Activated CD8-positive, alpha-beta T cell treated with anti-CD3 and anti-CD28 coated beads for 36 hours (primary cell): ENCODE data around the gene LMNTD1. TPM values are rescaled to one million over a fixed set of nuclear protein-coding genes. Genes with fewer than 3 reads are reported as not detected.

Experiments
- ATAC-seq: fragments of 200-7000 bp; cut with Tn5 transposase; one replicate; pipeline ENCODE4 v1.10.0; 2021; ENCODE audit warnings: mild to moderate bottlenecking, moderate library complexity
- CTCF ChIA-PET: fragments of 350-600 bp; sonication (Branson Sonifier 250); formaldehyde crosslinking; loops from one replicate; lab custom pipeline; 2021; ENCODE audit warnings: antibody characterized with exemption; lab: Charles Lee
- POLR2A ChIA-PET: fragments of 350-600 bp; sonication (Branson Sonifier 250); formaldehyde crosslinking; loops from one replicate; lab custom pipeline; 2021; ENCODE audit warnings: antibody characterized with exemption; lab: Charles Lee
- DNase-seq: peaks from one replicate; pipeline ENCODE4 v3.0.0-alpha.2; 2020
- H3K27ac Mint-ChIP-seq: one replicate; pipeline ENCODE4 v1.8.0; 2021; ENCODE audit warnings: mild to moderate bottlenecking, mixed read lengths
- H3K27me3 Mint-ChIP-seq: one replicate; pipeline ENCODE4 v1.8.0; 2021; ENCODE audit warnings: mixed read lengths
- H3K36me3 Mint-ChIP-seq: one replicate; pipeline ENCODE4 v1.8.0; 2021; ENCODE audit warnings: low read depth, mixed read lengths
- H3K4me1 Mint-ChIP-seq: one replicate; pipeline ENCODE4 v1.8.0; 2021; ENCODE audit warnings: low read depth, mixed read lengths
- H3K4me3 Mint-ChIP-seq: one replicate; pipeline ENCODE4 v1.8.0; 2021; ENCODE audit warnings: mild to moderate bottlenecking, moderate library complexity, mixed read lengths
- H3K9me3 Mint-ChIP-seq: one replicate; pipeline ENCODE4 v1.8.0; 2021; ENCODE audit warnings: mixed read lengths
- CTCF ChIP-seq: fragments of 200-600 bp; IDR thresholded peaks from one replicate; pipeline ENCODE4 v1.8.0; 2022; ENCODE audit warnings: antibody characterized with exemption, mild to moderate bottlenecking
- intact Hi-C: fragments of 100-400 bp; cut with micrococcal nuclease; formaldehyde crosslinking; loops from one replicate; pipeline ENCODE4 v1.10.0; 2022
- total RNA-seq, 2 experiments: library from RNA; stranded (reverse); gene quantifications; one replicate each; pipeline ENCODE4 v1.2.3, GENCODE V29; 2021

LMNTD1 gene
- total RNA-seq, 2 experiments from 2014 or later: not detected

DNA sequence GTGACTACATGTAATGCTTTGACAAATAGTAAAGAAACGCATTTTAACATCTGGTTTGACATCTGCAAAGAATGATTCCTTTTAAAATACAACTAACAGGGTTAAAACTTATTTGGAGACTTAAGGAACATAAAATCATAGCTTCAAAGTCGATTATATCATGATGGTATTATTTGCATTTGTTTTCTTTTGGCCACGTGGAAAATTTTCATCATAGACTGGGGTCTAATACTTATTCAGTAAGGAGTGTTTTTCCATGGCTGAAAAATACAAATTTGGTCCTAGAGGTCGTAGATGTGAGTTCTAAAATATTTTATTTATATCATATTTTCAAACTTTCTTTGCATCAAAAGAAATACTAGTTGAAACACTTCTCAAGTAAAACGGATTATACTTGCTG is 31.5 kb upstream of the LMNTD1 start:
- peaks cover 11% of the 10 kb centered on the region for H3K9me3 Mint-ChIP-seq
- ChIA-PET CTCF (interaction anchor here (0.9 to 1.7 kb wide), 2 partner anchors 73 to 148 kb away, joined by 3 to 5 read pairs; no protein-coding TSS in a partner anchor), POLR2A (no interaction called here)
- no peak for TF ChIP-seq CTCF
- intact Hi-C loops: no loop called here
- ATAC-seq (no peak), DNase-seq (no peak)
- no peak overlapping the region for H3K27ac Mint-ChIP-seq
- peaks cover 6% of the 10 kb centered on the region for H3K4me1 Mint-ChIP-seq
- no peaks in the 10 kb centered on the region for H3K27me3 Mint-ChIP-seq
- no peak overlapping the region for H3K4me3 Mint-ChIP-seq
- H3K36me3 Mint-ChIP-seq: peaks cover 3% of the 10 kb centered on the region

DNA sequence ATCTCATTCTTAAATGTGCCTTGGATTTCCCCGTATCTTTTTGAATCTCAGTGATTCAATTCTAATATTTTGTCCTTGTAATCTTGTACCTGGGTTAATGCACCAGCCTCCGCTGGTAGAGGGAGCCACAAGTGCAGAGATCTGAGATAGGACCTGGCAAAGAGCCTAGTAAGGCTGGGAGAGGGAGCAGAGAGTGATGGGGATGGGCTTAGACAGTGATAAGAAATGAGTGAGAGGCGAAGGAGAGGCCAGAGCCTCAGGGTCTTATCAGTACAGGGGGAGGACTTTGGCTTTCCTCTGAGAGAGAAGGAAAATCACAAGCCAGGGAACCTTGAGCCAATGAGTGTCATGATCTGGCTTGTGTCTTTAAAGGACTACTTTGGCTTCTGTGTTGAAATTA is 30.5 kb upstream of the LMNTD1 start:
- ATAC-seq (no peak), DNase-seq (no peak)
- no peak overlapping the region for H3K27ac Mint-ChIP-seq

DNA sequence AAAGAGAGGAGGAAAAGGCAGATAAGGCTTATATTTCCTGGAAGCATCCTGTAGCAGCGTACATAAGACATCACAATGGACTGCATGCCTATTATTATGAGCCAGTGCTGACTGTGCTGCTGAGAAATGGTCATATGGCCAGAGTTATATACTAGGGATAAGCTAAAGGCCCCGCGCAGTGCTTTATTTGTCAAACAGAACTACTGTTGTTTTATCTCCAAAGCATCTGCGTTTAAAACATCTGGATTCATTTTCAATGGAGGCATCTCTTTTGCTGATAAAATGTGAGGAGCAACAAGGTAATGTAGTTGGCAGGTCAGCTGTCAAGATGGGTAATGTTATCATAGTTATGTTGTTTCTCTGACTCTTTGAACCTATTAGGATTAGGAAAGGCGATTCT is 28.0 kb upstream of the LMNTD1 start:
- ATAC-seq (no peak), DNase-seq (no peak)
- Mint-ChIP-seq H3K27me3 (no peaks in the 10 kb centered on the region), H3K27ac (no peak overlapping the region), H3K4me3 (no peak overlapping the region), H3K9me3 (peaks cover 2% of the 10 kb centered on the region), H3K4me1 (peaks cover 2% of the 10 kb centered on the region), H3K36me3 (no peaks in the 10 kb centered on the region)
- ChIA-PET CTCF (no interaction called here), POLR2A (no interaction called here)
- intact Hi-C loops: no loop called here
- no peak for TF ChIP-seq CTCF

More for the DNA sequence above, 30.5 kb upstream of the LMNTD1 start:
- H3K36me3 Mint-ChIP-seq: peaks cover 3% of the 10 kb centered on the region
- intact Hi-C loops: no loop called here
- ChIA-PET POLR2A (no interaction called here), CTCF (interaction anchor here (1.7 kb wide), 1 partner anchor 147 kb away, joined by 5 read pairs; no protein-coding TSS in a partner anchor)
- H3K9me3 Mint-ChIP-seq: peaks cover 11% of the 10 kb centered on the region
- no peak for TF ChIP-seq CTCF
- H3K4me3 Mint-ChIP-seq: no peak overlapping the region
- H3K4me1 Mint-ChIP-seq: peaks cover 2% of the 10 kb centered on the region
- H3K27me3 Mint-ChIP-seq: no peaks in the 10 kb centered on the region

GRCh38 chr12:25578411-25579143 is 25.5 kb upstream of the LMNTD1 start:
- Mint-ChIP-seq H3K27ac (no peak overlapping the region), H3K36me3 (no peaks in the 10 kb centered on the region), H3K27me3 (no peaks in the 10 kb centered on the region), H3K9me3 (peaks cover 2% of the 10 kb centered on the region), H3K4me3 (no peak overlapping the region), H3K4me1 (no peaks in the 10 kb centered on the region)
- intact Hi-C loops: no loop called here
- no peak for TF ChIP-seq CTCF
- CTCF ChIA-PET: no interaction called here
- DNase-seq: no peak
- POLR2A ChIA-PET: no interaction called here
- ATAC-seq: no peak

- H3K27ac Mint-ChIP-seq: no peak overlapping the region
- H3K9me3 Mint-ChIP-seq: peaks cover 2% of the 10 kb centered on the region
- ChIA-PET POLR2A (interaction anchor here (0.7 kb wide), 1 partner anchor 109 kb away, joined by 5 read pairs; no protein-coding TSS in a partner anchor), CTCF (no interaction called here)
- no peak for ATAC-seq
- TF ChIP-seq CTCF: no peak
- H3K27me3 Mint-ChIP-seq: no peaks in the 10 kb centered on the region
- no peaks in the 10 kb centered on the region for H3K4me1 Mint-ChIP-seq
- DNase-seq: no peak
- intact Hi-C loops: no loop called here
- H3K36me3 Mint-ChIP-seq: no peaks in the 10 kb centered on the region
- no peak overlapping the region for H3K4me3 Mint-ChIP-seq
Measured at GRCh38 chr12:25574761-25575160, 21.7 kb upstream of the LMNTD1 start.
